GM20431 (cell line): ENCODE results near the gene PELO.
"Not testable (repeated sequence)": the region's sequence is repeated elsewhere in the genome, so short reads cannot be mapped to it uniquely, and the experiment has no call there.

Experiments
- in situ Hi-C: fragments of 300-500 bp; cut with MseI, MboI; formaldehyde crosslinking; loops from one replicate; pipeline ENCODE4 v1.15.0; 2020; ENCODE audit warnings: low sequenced_read_pairs; ENCODE audit not compliant: unreplicated experiment

PELO gene, protein sequence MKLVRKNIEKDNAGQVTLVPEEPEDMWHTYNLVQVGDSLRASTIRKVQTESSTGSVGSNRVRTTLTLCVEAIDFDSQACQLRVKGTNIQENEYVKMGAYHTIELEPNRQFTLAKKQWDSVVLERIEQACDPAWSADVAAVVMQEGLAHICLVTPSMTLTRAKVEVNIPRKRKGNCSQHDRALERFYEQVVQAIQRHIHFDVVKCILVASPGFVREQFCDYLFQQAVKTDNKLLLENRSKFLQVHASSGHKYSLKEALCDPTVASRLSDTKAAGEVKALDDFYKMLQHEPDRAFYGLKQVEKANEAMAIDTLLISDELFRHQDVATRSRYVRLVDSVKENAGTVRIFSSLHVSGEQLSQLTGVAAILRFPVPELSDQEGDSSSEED

DNA sequence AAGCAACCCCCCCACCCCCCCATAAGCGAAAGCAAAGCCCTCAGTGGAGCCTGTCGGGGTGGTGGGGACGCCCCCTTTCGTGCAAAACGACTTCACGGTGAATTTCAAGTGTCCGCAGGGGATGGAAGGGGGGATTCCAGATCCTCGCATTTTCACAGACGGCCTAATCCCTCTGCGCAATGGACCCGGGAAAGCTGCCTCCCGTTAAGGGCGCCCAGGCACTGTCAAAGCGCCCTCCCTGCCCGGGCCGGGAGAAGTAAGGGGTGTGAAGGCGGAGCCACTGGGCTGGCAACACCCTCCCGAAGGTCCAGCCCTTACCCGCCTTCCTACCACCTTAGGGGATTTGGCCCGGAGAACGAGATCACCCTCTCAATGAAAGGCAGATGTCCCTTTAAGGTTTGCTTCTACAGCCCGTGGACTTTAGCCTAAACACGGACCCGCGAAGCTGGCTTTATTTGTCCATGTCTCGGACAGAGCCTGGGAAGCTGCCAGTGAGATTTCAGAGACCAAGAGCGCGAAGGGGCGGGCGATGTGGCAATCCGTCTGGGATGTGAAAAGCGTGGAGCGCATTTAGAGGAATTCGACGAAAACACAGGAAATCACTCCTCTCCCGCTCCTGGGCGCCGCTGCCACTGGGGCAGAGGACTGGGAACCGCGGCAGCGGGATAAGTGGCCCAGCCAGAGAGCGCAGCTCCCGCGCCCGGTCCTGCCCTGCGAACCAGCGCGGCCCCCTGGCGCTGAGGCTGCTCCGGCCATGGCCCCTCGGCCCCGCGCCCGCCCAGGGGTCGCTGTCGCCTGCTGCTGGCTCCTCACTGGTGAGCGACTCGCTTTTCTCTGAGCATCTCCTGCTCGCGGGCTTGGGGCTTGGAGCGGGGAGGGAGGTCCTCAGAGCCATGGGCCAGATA is at the start of gene PELO, which contains the start of gene ITGA1:
Gene PELO, plus strand, starts transcription at position 317 of the 905 bp plus-strand sequence. CDS start 12,479 bp downstream, outside the sequence.
Gene ITGA1, plus strand, starts transcription at position 317 of the 905 bp plus-strand sequence. Its CDS starts 438 bp downstream, at position 755.
- in situ Hi-C loops = loop anchor here (10.0 kb wide), 1 partner anchor 127 kb away; no protein-coding TSS in a partner anchor

DNA sequence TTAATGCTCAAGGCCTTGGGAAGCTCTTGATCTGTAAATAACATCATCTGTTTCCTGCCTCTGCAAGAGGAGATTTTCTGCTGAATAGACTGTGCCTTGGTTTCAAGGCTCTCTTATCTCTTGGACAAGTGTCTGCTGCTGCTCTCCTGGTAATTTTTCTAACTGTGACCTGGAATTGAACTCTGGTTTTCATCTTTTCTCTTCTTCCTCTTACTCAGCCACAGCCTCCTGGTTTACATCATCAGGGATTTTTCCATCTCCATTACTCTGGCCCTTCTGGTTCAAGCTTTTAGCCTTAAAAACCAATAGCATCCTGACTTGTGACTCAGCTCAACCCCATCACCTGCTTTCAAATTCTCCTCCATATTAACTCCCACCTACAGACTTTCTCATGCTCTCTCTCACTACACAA is 49.6 kb upstream of the PELO start:
- in situ Hi-C loops = no loop called here

DNA sequence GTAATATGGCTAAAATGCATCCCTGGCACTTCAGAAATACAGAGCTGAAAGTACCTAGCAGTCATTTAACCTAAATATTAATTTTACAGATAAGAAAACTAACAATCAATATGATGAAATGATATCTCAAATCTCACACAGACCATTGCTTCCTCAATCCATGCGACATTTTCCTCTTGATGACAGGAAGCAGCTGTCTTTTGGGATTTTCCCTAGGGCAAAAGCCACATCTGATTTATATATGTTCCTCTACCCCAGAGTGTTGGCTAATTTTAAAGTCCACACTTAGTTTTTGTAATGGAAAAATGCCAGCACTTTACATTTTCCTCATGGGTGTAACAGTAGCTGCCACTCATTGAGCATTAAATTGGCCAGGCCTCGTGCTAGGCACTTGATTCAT is 47.7 kb upstream of the PELO start:
- in situ Hi-C loops = no loop called here

DNA sequence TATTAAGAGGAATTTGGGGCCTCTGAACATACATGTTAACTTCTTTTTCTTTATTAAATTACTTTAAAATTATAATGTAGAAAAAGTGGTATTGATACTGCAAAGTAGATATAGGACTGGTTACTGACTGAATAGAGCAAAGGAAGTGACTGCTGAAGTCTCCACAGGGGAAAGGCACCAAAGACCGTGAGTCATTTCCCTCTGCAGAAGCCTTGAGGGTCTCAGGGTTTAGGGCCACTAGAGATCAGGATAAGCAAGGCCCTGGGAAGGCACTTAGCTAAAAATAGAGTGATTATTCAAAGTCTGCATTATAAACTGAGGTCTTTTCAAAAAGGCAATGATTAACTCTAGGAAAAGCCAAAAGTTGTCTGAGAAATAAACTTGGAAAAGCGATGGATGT is 44.7 kb upstream of the PELO start:
- in situ Hi-C loops = no loop called here

DNA sequence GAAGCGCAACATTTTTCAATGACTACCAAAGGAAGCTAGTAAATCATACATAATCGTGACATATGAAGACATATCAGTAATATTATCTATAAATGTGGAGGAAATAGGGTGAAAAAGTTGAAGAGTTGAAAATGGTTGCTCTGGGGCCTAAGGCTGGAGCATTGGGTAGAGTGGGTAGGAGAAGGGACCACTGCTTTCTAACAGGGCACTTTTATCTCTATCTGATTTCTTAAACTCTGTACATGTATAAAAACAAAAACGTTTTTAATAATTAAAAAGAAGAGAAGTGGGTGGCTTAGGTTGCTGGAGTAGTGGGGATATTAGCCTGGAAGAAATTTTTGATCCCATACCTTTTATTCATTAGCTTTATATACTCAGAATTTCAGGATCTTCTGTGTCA is 44.2 kb upstream of the PELO start:
- in situ Hi-C loops = no loop called here

DNA sequence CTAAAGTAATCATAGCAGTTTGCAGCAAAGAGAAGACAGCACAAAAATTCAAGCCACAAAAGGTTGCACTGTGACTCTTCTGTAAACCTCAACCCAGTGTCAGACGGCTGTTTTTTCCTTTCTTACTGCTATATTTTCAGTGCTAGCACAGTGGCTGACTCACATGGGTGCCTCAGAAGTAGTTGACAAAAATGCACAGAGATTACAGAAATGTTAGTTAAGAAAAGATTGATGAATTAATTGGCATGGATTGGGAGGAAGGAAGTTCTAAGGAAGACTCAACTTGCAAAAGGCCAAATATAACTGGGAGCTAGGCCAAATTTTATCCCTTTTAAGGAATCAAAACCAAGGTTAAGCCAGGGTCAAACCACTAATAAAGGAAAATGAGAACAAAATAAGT is 43.7 kb upstream of the PELO start:
- in situ Hi-C loops = no loop called here

DNA sequence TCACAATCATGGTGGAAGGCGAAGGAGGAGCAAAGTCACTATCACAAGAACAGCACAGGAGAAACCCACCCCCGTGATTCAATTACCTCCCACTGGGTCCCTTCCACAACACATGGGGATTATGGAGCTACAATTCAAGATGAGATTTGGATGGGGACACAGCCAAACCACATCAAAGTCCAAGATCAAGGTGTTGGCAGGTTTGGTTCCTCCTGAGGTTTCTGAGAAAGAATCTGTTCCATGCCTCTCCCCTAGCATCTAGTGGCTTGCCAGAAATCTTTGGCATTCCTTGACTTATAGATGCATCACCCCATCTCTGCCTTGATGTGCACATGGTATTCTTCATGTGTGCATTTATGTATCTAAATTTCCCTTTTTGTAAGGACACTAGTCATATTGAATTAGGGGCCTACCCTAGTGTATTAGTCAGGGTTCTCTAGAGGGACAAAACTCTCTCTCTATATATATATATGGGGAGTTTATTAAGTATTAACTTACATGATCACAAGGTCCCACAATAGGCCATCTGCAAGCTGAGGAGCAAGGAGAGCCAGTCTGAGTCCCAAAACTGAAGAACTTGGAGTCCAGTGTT is 42.8 kb upstream of the PELO start:
- in situ Hi-C loops = not testable (repeated sequence)

DNA sequence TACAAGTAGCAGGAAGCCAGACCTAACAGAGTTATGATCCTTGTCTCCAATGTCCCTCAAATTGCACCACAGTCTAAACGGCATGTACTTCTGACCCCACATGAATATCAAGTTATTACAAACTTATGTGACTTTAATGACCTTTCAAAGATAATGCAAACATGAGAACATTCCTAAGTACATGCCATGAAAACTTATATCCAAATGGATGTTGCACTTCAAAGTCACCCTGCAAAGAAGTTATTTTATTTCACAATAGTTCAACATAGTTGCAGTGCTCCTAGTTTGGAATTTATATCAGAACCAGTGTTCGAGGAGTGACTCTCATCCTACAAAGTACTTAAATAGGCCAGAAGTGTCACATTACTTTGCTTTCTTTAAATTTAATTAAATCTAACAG is 41.2 kb upstream of the PELO start:
- in situ Hi-C loops = no loop called here

DNA sequence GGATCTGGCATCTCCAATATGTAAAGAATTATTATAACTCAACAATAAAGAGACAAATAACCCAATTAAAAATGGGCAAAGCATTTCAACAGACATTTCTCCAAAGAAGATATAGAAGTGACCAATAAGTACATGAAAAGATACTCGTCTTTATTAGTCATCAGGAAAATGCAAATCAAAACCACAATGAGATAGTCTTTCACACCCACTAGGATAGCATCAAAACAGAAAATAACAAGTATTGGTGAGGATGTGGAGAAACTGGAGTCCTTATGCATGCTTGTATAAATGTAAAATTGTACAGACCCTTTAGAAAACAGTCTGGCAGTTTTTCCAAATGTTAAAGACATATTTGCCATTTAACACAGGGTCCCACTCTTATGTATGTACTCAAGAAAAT is 39.1 kb upstream of the PELO start:
- in situ Hi-C loops = no loop called here

DNA sequence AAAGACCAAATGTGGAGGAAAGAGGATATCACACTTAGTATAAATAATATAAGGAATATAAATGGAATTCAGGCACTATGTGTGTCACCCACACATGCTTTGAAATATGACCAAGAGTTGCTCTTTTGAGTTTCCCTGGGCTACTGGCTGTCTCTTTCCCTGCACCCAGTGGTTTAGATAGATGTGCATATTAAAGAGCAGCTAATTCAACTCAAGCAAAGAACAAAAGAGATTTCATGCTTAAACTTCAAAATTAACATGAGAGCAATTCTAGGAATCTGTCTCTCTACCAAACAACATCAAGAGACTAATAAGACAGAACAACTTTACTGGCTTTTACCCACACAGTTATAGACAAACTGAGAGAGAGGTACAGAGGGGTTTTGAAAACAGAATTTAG is 38.0 kb upstream of the PELO start:
- in situ Hi-C loops = no loop called here

DNA sequence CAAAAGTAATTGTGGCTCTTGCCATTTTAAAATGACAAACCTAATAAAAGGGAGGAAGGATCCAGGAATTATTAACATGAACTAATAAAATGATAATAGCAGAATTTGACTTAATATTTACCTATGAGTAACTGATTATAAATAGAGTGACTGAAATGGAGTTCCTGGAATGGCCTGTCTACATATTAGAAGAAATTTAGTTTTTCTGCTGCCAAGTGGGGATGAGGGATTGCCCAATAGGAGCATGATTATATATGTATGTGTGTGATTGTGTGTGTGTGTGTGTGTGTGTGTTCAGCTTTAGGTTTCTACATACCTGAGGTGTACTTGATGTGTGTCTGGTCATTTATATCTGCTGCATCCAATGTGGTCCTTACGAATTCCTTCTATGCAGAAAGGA is 36.6 kb upstream of the PELO start:
- in situ Hi-C loops = no loop called here

DNA sequence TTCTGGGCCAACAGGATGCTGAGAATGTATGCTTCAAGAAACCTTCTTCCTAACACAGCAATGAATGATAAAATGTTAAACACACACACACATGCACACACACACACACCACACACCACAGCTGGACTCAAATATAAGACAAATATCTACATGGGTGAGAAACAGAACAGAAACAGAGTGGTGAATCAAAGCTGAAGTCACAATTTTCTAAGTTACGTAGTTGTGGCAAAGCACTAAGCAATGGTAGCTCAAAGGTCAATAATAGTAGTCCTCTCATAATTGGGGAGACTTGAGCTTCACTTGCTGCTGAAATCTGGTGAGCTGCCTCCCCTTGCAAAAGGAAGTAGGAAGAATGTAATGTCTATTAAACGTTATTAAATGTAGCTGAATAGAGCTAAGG is 33.7 kb upstream of the PELO start:
- in situ Hi-C loops = no loop called here

DNA sequence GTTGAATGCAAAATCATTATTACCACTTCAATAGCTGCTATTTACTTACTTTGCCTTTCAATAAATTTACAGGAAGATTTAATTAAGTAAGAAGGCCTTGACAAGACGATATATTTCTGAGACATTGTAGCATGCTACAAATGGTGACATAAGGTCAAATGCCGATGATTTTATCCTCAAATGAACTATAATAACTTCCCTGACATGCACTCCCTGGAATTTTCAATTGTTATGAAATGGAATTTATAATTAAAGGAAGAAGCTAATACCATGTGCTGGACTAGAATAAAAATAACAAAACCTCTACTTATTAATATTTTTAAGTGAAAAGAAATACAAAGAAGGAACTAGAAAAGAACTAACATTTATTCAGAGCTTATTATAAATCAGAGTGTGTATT is 30.2 kb upstream of the PELO start:
- in situ Hi-C loops = no loop called here

DNA sequence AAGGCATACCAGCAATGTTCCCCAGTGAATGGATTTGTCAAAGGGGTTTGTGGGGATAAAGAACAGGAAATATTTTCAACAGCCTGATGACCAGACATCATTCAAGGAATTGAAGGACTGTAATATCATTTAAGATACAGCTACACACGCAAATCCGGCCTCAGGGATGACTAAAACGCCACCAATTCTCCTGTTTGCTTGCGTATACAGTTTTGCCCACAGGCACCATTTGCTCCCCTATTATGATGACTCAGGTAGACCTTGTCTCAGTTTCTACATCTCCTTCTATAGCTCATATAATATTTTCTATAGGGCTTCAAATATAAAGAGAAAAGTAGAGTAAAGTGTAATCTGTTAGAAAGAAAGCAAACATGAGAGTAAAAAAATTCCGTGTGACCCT is 29.7 kb upstream of the PELO start:
- in situ Hi-C loops = no loop called here

DNA sequence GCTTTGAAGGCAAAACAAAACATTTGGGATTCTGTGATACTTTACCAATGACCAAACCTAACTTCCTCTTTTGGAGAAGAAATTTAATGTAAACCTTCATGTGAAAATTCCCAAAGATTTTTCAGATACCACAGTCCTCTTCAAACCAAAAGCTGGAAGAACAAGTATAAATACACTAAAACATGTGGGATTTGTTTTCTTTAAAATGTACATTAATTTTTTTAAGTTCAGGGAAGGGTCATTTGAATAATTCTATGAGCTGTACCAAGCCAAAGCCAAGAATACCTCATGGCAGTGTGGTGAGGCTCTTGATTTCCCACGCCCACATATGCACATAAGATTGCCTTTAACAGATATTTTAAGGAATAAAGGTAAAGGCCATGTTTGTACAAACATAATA is 28.4 kb upstream of the PELO start:
- in situ Hi-C loops = no loop called here

DNA sequence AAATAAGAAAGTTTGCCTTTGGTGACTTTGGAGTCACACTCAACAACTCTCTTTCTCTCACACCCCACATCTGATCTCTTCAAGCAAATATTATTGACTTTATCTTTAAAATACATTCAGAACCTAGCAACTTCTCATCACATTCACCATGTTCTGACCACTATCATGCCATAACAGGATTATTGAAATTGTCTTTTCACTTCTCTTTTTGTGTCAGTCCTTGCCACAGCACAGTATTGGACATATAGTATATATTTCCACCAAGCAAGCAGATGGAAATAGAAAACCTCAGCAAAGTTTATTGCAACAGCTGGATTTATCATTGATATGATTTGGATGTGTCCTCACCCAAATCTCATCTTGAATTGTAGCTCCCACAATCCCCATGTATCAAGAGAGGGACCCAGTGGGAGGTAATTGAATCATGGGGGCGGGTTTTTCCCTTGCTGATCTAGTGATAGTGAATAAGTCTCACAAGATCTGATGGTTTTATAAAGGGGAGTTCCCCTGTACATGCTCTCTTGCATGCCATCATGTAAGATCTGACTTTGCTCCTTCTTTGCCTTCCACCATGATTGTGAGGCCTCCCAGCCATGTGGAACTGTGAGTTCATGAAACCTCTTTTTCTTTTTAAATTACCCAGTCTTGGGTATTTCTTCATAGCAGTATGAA is 26.9 kb upstream of the PELO start:
- in situ Hi-C loops = no loop called here

DNA sequence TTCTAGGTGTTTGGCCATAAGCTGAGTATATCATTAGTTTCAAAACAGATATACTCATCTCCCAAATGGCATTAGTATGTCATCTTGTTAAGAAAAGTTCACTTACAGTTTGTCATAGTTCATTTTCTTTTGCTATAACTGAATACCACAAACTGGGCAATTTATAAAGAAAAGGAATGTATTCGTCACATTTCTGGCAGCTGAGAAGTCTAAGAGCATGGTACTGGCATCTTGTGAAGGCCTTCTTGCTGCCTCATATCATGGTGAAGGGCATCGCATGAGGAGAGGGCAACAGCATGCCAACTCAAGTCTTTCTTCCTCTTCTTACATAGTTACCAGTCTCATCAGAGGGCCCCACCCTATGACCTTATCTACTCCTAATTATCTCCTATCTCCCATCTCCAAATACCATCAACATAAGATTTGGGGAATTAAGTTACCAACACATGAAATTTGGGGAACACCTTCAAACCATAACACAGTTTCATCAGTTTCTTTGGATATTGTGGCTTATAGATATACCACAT is 20.4 kb upstream of the PELO start:
- in situ Hi-C loops = no loop called here

DNA sequence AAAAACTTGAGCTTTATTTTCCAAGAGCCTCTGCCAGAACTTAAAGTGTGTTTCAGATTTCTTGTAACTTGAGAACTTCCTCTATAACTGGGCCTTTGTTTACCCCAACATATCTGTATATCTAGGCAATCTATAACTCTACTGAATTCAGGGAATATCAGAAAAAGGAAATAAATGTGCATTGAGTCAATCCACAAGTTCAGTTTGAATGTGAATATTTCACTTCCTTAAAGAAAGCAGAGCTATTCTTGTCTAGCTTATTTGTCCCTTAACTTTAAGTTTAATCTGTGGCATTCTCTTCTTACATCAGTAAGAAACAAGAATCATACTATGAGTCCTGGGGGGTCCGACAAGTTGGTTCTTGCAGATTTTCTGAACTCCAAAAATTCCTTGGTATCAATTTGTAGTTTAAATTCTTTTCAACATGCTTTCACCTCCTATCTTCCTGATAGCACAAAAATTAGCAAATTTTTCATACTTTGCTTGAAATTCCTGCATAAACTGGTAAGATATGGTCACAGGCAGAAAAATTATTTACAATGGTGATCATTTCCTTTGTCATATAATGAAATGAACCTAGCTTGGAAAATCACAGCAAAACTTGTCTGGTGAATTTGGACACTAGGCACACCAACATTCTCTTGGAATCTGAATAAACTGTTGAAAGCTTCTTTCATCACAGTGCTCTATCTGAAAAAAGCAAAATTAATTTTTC is 19.8 kb upstream of the PELO start:
- in situ Hi-C loops = no loop called here

DNA sequence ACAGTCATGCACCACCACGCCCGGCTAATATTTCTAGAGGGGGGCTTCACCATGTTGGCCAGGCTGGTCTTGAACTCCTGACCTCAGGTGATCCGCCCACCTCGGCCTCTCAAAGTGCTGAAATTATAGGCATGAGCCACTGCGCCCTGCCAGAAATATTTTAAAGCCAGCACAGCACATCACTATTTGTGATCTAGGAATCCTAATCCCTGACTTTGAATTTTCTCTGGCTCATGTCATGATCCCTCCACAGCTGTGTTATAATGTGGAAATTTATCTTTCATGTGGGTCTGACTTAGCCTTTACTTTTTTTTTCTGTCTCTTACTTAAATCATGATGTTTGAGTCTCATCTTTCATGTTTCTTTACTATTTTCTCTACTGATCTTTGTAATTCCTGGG is 18.7 kb upstream of the PELO start:
- in situ Hi-C loops = no loop called here
